HG03439 (cell line): ENCODE data around the gene PTDSS2.
"Not testable (repeated sequence)": the region's sequence is repeated elsewhere in the genome, so short reads cannot be mapped to it uniquely, and the experiment has no call there.

ENCODE experiments used
- ATAC-seq: cut with Tn5 transposase; IDR thresholded peaks from one replicate; pipeline ENCODE4 v1.9.1; 2021; ENCODE audit warnings: mild to moderate bottlenecking, moderate library complexity; ENCODE audit not compliant: unreplicated experiment

Gene PTDSS2

DNA sequence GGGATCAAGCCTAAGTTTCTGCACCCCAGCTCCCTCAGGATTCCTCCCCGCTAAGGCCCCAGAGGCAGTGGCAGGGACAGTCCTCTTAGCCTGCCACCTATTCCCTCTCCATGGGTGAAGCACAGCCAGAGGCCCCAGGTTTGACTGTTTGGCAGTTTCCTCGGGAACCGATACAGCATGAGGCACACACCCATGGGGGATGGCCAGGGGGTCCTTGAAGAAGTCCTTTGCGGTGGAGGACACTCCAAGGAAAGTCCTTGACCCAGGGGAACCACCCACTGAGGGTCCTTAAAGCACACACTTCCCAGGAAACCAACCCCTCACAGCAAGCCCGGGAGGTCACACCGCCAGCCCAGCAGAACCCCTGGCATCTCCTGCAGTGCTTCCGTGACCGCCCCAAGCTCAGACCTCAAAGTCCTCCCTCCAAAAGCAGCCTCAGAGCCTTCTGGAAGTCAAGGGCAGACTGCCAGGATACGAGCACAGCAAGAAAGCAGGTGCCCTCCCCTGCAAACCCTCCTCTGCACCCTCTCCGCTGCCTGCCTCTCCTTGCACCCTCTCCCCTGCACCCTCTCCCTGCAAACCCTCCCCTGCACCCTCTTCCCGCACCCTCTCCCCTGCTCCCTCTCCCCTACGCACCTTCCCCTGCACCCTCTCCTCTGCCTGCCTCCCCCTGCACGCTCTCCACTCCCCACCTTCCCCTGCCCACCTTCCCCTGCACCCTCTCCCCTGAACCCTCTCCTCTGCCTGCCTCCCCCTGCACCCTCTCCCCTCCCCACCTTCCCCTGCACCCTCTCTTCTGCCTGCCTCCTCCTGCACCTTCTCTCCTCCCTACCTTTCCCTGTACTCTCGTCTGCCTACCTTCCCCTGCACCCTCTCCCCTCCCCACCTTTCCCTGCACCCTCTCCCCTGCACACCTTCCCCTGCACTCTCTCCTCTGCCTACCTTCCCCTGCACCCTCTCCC is 36.7 kb upstream of the PTDSS2 start:
- no peak for ATAC-seq

DNA sequence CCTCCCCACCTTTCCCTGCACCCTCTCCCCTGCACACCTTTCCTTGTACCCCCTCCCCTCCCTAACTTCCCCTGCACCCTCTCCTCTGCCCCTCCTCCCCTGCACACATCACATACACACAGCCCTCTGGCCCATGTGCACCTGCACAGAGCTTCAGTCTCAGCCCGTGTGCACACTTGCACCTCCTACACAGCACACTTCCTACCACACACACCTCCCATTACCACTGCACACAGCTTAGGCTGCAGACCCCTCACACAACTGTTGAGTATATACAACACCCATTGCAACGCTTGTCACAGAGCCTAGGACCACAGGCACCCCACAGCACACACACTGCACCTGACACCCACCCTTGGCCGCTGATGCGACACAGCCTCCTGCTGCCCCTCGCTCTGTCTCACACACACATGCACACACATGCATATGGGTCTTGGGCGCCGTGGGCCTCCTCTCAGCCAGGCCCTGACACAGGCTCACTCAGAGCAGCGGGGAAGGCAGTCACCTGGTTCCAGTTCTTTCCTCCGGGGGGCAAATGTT is 35.7 kb upstream of the PTDSS2 start:
- no peak for ATAC-seq

DNA sequence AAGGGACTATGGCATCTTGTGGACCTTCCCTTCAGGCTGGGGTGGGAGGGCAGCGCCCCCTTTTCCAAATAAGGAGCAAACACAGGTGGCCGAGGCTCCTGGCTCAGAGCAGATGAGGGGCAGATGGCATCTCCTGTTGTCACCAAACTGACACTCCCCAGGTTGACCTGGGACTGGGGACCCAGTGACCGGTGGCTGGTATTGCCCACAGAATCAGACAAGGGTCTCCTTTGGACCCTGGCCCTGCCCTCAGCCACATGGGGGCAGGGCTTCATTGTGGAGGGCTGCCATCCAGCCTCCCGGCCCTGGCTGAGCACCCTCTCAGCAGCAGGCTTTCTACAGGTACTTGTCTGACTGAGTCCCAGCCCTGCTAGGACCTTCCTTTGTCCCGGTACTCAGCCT is 34.4 kb upstream of the PTDSS2 start:
- ATAC-seq, result no peak

DNA sequence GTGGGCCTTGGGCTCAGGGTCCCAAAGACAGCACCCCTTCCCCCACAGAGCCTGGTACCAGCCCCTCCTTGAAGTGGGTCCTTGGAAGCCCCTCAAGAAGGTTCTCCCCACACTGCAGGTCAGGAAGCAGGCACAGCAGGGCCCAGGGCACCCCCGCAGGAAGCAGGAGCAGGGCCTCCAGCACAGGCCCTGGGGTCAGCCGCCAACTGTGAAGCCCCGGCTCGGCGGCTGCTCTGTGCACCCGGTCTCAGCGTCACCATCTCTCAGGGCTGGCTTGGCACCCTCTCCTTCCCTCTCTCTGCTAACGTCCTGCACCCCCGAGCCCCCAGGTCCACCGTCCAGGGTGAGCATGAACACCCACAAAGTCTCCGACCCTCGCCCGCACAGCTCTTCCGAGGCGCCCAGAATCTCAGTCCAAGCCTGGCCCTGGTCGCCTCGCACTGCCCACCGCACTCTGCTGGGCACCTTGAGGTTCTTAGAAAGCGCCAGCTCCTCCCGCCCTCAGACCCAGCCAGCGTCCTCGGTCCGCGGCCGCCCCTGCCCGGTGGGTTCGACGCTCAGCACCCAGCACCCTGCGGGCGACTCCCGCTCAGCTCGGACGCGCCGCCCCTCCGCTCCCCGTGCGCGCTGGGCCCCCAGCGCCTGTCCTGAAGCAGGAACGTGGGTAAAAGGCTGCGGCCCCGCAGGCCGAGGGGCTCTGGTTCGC is 33.9 kb upstream of the PTDSS2 start:
- ATAC-seq, result no peak

DNA sequence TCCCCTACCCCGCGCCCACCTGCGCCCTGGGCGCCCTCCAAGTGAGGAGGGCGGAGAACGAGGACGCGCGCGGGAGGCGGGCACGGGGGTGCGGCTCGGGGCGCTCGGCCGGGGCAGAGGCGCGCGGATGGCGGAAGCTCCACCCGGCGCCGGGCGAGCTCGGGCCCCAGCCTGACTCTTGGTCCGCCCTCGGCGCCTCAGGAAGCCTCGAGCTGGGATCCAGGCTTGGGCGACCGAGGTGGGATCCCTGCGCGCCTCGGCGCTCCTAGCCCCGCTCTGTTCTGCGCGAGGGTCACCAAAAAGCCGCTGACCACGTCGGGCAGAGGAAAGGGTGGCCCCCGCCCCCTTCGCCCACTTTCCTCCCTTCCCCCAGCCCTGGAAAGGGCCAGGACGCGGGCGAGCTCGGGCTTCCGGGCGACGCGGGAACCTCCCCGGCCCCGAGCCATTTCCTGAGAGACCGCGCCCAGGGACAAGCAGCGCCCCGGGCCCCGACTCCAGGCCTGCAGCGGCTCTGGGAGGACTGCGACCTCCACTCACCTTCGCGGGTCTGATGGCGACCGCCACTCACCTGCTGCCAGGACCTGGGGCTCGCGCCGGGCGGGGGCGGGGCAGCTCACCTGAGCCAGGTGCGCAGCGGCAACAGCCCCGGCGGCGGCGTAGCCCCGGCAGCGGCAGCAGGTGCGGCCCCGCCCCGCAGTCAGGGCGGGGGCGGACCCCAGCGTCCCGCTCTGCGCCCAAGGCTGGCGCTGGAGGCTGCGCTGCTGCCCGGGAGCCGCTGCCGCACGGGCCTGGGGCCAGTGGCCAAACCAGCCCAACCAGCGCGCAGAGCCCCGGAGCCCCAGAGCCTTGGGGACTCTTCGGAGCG is 33.1 kb upstream of the PTDSS2 start:
- no peak for ATAC-seq

DNA sequence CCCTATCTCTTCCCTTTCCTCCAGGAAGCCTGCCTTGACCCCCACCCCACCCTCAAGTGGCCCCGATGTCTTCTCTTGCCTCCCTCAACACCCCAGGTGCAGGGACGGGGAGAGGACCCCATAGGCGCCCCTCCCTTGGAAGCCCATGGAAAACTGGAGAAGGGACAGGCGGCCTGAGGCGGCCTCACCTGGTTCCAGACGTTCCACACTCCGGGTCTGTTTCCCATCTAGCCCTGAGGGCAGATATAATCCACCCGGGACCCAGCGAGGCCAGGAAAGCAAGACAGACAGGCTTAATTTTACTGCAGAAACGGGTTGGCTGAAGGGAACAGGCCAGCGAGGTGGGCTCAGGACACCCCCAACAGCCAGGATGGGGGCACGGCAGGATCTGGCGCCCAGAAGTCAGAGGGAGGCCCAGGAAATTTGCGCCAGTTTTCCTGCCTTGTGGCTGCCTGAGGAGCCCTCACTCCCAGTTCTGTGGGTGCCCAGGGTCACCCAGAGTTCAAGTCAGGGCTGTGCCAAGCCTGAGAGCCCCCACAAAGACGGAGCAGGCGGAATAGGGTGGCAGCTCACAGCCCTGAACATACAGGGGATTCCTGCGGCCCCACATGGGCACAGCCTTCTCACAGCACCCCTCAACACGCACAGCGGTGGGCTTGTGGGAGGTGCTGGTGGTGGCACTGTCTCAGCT is 32.3 kb upstream of the PTDSS2 start:
- ATAC-seq, result no peak

DNA sequence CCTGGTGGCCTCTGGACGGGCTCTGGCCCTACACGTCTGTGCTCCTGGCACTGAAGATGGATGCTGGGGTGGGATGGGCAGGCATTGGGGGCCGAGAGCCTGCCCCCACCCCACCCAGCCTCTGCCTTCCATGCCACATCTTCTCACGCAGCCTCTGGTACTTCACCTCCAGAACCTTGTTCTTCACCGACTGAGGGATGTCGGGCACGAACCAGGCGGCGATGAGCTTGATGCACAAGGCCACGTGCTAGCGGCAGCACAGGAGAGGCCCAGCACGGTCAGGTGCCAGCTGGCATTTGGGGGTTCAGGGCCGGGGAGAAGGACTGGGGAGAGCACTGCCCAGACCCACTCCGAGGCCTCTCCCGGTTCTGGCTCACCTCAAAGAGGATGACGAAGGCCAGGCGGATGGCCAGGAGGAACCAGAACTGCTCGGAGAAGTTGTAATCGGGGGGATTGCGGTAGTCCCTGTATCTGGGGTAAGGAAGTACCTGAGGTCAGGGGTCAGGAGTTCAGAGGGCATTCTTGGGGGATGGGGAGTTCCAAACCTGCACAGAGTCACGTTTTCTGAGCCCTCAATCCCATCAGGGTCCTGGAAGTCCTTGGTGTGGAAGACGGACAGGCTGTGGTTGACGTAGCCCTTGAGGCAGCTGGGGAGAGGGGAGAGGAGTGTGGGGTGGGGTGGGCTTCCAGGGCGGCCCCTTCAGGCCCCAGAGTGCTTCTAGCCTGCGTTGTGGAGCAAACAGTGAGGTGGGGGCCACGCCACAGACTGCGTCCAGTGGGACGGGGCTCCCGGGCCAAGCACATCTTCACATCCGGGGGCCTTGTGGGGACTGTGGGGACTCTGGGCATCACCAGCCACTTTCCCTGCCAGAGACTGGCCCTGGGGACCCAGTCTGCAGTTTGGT is 31.5 kb upstream of the PTDSS2 start:
- ATAC-seq, result no peak

DNA sequence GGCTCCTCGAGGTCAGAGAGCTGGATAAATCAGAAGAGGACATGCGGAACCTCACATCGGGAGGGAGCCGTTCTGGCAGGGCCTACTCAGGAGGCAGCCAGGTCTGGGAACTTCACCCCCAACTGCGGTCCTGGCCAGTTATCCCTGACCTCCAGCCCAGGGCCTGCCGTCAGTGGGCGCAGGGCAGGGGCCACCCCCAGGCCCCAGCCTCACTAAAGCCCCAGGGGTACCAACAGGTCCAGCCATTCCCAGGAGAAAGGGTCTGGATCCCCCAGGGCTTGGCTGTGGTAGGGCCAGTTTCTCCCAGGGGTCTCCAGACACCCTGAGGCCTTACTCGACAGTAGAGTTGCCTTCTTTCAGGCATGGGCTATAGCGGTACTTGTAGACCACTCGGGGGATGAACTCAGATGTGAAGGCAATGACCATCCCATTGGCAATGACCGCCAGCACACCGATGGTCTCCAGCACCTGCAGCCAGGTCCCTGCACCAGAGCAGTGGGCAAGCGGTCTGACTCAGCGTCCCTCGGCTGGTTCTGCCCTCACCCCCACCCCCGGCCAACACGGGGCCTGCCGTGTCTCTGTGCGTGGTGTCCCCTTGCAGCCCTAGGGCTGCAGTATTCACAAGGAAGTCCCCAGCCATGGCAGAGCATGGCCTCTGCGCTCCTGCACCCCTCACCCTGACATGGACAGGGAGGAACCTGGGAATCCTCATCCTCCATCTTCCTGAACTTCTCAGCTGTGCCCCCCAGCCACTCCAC is 30.7 kb upstream of the PTDSS2 start:
- no peak for ATAC-seq

DNA sequence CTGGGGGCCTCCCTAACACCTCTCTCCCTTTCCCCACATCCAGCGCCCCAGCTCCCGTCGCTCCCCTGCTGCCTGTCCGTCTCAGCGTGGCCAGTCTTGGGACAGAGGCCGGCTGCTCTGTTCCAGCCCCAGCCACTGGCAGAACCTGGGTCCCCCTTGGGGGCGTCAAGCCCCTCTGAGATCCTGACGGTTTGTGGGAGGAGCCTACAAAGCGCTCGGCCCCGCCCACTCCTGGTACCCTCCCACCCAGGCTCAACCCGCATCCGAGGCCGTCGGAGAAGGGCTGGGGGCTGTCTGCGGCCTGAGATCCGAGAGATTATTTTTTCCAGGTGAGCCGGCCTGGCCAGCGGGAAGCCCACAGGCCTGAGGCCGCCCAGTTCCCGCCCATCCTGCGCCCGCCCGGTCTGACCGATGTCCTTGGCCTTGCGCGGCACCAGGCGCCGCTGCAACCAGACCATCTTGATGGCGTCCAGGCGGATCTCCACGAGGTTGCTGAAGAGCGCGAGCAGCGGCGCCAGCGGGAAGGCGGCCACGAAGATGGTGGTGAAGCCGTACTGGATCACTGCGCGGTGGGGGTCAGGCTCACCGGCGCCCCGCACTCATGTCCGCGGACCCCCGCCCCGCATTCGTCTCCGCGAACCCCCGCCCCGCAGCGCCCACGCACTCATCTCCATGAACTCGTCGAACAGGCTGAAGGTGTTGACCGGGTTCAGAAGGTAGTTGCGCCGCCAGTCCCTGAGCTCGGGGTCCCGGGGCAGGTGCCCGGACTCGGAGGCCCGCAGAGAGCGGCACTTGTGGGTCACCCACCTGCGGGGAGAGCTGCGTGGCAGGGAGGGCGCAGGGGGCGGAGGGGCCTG is 29.8 kb upstream of the PTDSS2 start:
- ATAC-seq, result no peak

DNA sequence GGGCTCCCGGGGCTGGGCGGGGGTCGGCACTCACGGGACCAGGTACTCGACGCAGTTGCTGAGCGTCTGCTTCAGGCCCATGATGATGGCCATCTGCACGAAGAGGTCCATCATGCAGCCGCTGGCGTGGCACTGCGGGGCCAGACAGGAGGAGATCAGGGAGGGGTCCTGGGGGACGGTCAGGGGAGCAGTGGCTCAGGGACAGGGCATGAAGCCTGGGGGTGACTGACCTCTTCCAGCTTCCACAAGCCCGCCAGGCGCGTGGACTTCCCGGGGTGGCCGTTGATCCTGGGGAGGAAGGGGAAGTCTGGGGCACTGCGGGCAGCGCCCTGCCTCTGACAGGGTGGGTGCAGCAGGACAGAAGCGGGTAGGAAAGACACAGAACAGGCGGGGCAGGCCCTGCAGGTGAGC is 29.2 kb upstream of the PTDSS2 start:
- ATAC-seq, result no peak

DNA sequence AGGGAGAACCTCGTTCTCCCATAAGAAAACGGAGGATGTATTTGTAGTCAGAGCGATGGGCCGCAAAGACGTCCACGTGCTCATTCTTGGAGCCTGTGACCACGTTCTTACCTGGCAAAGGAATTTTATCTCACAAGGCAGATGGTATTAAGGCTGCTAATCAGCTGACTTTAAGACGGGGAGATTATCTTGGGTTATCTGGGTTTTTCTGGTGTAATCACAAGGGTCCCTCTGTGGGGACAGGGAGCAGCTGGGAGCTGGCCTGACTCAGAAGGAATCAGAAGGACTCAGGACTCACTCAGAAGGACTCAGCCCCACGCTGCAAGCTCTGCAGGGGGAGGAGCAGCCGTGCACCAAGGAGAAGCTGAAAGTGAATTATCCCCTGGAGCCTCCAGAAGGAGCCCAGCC is 27.8 kb upstream of the PTDSS2 start:
- ATAC-seq, result no peak

DNA sequence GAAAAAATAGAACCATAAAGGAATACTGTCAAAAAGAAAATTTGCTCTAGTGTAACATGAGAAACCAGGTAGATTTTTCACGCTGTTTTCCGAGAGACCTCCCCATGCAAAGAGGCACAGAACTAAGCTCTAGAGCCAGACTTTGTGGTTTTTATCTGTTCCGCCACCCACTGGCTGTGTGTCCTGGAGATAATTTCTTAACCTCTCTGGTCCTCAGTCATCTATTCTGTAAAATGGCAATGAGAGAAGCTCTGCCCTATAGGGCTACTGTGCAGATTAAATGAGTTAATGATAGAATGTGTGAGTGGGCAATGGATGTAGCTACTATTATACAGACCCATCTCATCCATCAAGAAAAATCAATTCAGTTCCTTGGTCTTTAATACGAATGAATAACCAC is 25.8 kb upstream of the PTDSS2 start:
- ATAC-seq, result no peak

DNA sequence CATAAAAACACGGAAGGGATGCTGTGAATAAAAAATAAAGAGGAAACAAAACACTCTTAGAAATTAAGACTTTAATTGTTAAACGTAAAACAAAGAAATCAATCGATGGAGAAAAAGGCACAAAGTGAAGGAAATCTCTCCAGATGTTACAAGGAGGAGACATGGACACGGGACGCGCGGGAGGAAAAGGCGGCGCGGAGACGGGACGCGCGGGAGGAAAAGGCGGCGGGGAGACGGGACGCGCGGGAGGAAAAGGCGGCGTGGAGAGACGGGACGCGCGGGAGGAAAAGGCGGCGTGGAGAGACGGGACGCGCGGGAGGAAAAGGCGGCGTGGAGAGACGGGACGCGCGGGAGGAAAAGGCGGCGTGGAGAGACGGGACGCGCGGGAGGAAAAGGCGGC is 25.3 kb upstream of the PTDSS2 start:
- ATAC-seq, result not testable (repeated sequence)

DNA sequence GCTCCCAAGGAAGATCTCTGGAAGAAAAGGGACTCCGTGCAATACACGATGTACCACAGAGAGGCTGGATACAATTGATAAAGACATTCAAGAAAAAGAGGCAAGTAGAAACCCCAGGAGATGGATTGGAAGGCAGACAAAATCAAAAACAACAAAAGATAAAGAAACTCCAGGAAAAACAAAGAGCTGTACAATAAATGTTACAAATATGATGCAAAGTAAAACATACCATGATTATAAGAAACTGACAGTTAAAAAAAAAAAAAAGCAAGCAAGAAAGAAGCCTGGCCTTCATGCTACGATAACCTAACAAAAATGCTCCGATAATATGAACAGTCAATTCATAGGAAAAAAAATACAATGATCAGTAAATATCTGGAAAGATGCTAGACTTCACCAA is 24.8 kb upstream of the PTDSS2 start:
- ATAC-seq, result no peak

DNA sequence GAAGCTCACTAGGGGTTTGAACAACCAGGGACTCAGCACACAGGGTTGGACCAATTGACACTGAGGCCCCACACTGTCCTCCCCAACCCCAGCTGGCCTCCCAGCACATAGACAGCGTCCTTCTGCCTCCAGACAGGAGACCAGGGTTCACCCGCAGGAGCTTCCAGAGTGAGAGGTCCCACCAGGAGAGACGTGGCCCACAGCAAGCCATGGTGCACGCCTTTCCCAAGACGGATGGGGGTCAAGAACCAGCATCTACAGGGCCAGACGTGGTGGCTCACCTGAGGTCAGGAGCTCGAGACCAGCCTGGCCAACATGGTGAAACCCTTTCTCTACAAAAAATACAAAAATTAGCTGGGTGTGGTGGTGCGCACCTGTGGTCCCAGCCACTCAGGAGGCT is 23.2 kb upstream of the PTDSS2 start:
- no peak for ATAC-seq

DNA sequence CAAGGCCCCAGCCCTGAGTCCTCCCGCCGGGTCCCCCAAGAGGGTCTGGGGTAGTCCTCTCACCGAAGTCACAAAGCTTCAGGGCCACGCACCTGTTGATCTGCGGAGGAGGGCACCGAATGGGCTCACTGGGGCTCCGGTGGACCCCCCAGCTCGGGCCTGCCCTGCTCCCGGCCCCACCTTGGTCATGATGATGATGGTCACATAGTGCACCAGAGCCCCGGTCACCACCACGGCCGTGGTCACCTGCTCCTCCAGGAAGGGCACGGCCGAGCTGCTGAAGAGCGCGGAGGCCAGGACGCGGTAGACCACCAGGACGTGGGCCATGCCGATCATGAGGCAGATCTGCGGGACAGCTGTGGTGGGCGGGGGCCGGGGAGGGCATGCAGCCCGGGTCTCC is 21.8 kb upstream of the PTDSS2 start:
- no peak for ATAC-seq

DNA sequence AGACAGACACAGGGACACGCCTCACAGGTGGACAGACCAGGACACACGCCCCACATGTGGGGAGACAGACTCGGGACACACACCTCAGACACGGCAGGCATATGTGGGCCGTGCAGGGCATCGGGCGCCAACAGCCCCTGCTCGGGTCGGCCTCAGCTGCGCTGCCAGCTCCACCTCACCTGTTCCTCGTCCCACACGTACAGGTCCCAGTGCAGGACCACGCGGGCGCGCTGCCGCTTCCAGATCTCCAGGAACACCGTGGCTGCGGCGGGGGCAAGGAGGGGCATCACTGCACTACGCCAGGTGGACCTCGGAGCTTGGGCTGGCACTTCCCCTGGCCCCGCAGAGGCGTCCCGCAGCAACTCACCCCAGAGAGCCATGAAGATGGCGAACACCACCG is 20.7 kb upstream of the PTDSS2 start:
- no peak for ATAC-seq
